ENCODE data around the gene GAD1.

The GAD1 gene

GRCh38 chr2:170813611-170814532 is 2.8 kb upstream of the GAD1 start:
- Histone ChIP-seq H3K4me1 (ENCODE audit: insufficient read depth, insufficient read length) (no peaks in the 10 kb centered on the region), H3K36me3 (ENCODE audit: insufficient read depth, insufficient read length, low read length) (no peaks in the 10 kb centered on the region), H3K4me3 (ENCODE audit: insufficient read length, low read depth) (peak overlapping the region; percentile 48), H3K9ac (ENCODE audit: insufficient read length, low read depth) (peak overlapping the region; percentile 65), H3K9me3 (ENCODE audit: insufficient read depth, low read length) (peaks cover 6% of the 10 kb centered on the region; the same call in 1 of the 2 replicates), H3K27me3 (ENCODE audit: insufficient read depth, insufficient read length) (peaks cover 10% of the 10 kb centered on the region)
- TF ChIP-seq YY1 (IDR thresholded peaks at IDR 0.05; ENCODE audit: insufficient read depth, insufficient read length) (no peak), SUZ12 (IDR thresholded peaks at IDR 0.05; ENCODE audit: extremely low read depth, insufficient read depth, insufficient read length) (no peak), ZNF274 (IDR thresholded peaks at IDR 0.05; ENCODE audit: low read depth, low read length) (no peak)
- peak; percentile 87 for DNase-seq (ENCODE audit: low read depth, low spot score)

DNA sequence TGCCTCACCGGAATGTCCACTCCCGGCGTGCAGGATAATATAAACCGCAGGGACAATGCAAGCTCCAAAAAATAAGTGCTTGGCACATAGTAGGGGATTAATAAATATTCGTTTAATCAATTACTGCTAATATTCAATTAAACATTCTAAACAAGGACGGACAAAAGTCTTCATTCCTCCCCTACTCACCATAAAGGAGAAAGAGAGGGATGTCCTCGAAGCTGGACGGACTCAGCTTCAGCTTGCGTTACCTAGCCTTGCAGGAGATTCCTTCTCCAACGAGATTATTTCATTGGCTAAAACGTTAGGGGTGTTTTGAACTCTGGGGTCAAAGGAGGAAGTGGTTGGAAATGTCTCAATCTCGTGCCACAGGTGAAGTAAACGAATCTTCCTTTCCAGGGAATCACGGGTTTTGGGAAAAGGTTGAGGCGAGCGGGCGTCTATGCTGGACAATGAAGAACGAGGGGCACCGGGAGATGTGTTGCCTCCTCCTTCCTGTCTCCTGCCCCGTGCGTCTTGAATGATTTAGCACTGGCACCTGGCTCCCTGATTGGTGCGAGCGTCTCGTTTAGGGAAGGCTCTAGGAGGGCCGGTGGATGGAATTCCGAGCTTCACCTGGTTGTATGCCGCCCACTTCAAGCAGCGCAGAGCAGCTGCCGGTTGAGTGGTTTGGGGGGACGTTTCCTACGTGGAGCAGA is 2.0 kb upstream of the GAD1 start:
- Histone ChIP-seq H3K4me1 (ENCODE audit: insufficient read depth, insufficient read length) (no peaks in the 10 kb centered on the region), H3K9me3 (ENCODE audit: insufficient read depth, low read length) (peaks cover 6% of the 10 kb centered on the region; the same call in 1 of the 2 replicates), H3K27me3 (ENCODE audit: insufficient read depth, insufficient read length) (peaks cover 17% of the 10 kb centered on the region), H3K4me3 (ENCODE audit: insufficient read length, low read depth) (no peak overlapping the region), H3K9ac (ENCODE audit: insufficient read length, low read depth) (no peak overlapping the region), H3K36me3 (ENCODE audit: insufficient read depth, insufficient read length, low read length) (peaks cover 2% of the 10 kb centered on the region)
- no peak for TF ChIP-seq YY1 (IDR thresholded peaks at IDR 0.05; ENCODE audit: insufficient read depth, insufficient read length)
- no peak for TF ChIP-seq SUZ12 (IDR thresholded peaks at IDR 0.05; ENCODE audit: extremely low read depth, insufficient read depth, insufficient read length)
- TF ChIP-seq ZNF274 (IDR thresholded peaks at IDR 0.05; ENCODE audit: low read depth, low read length): no peak
- no peak for DNase-seq (ENCODE audit: low read depth, low spot score)

DNA sequence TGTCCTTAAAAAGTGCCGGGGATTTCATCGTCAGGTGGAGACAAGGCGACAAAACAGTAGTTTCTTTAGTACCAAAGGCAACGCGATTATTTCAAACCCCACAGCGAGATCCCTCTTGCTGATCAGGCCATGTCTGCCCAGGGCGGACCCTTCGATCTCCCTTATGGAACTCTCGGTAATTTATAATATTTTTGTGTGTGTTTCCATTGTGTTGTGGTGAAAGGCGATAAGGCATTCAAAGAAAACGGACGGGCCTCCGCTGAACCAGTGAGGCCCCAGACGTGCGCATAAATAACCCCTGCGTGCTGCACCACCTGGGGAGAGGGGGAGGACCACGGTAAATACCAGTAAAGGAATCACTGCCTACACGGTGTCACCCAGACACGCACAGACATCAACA is 1.4 kb upstream of the GAD1 start:
- TF ChIP-seq SUZ12 (IDR thresholded peaks at IDR 0.05; ENCODE audit: extremely low read depth, insufficient read depth, insufficient read length) (no peak), ZNF274 (IDR thresholded peaks at IDR 0.05; ENCODE audit: low read depth, low read length) (no peak), YY1 (IDR thresholded peaks at IDR 0.05; ENCODE audit: insufficient read depth, insufficient read length) (no peak)
- peaks cover 19% of the 10 kb centered on the region for H3K27me3 ChIP-seq (ENCODE audit: insufficient read depth, insufficient read length)
- H3K4me3 ChIP-seq (ENCODE audit: insufficient read length, low read depth): no peak overlapping the region

DNA sequence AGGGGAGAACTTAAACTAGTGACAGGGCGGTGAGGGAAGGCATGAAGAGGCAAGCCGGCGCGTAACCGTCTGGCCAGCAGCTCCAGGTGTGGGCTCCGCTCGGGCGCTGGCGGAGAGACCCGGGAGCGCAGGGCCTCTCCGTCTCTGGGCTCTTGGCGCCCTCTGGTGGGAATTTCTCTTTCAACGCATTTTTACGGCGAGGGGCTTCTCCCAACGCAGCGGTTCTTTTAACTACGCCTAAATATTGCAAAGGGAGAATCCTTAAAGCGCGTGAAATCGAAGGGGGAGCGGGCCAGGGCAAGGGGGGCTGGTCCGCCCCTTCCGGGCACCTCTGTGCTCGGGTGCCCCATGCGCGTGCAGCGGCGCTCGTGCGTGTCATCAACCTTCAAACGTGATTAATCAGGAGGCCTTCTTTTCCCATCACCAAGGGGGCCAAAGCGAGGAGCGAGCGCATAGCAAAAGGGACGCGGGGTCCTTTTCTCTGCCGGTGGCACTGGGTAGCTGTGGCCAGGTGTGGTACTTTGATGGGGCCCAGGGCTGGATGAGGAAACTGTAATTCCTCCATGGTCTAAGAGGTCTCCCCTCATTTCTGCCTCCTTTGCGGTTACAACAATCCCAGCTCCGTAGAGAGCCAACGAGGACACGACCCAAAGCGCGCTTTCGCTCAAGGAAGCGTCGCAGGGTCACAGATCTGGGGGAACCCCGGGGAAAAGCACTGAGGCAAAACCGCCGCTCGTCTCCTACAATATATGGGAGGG is 762 bp upstream of the GAD1 start:
- H3K36me3 ChIP-seq (ENCODE audit: insufficient read depth, insufficient read length, low read length): peaks cover 14% of the 10 kb centered on the region
- peaks cover 20% of the 10 kb centered on the region for H3K27me3 ChIP-seq (ENCODE audit: insufficient read depth, insufficient read length)
- no peak for TF ChIP-seq ZNF274 (IDR thresholded peaks at IDR 0.05; ENCODE audit: low read depth, low read length)
- TF ChIP-seq YY1 (IDR thresholded peaks at IDR 0.05; ENCODE audit: insufficient read depth, insufficient read length): no peak
- no peak for TF ChIP-seq SUZ12 (IDR thresholded peaks at IDR 0.05; ENCODE audit: extremely low read depth, insufficient read depth, insufficient read length)
- H3K9me3 ChIP-seq (ENCODE audit: insufficient read depth, low read length): peaks cover 6% of the 10 kb centered on the region; the same call in 1 of the 2 replicates
- no peak for DNase-seq (ENCODE audit: low read depth, low spot score)
- H3K4me1 ChIP-seq (ENCODE audit: insufficient read depth, insufficient read length): peaks cover 3% of the 10 kb centered on the region
- peak overlapping the region; percentile 91 for H3K9ac ChIP-seq (ENCODE audit: insufficient read length, low read depth)
- H3K4me3 ChIP-seq (ENCODE audit: insufficient read length, low read depth): peak overlapping the region; percentile 83

More for the DNA sequence above, 1.4 kb upstream of the GAD1 start:
- Histone ChIP-seq H3K36me3 (ENCODE audit: insufficient read depth, insufficient read length, low read length) (peaks cover 8% of the 10 kb centered on the region), H3K9me3 (ENCODE audit: insufficient read depth, low read length) (peaks cover 6% of the 10 kb centered on the region; the same call in 1 of the 2 replicates), H3K4me1 (ENCODE audit: insufficient read depth, insufficient read length) (peaks cover 3% of the 10 kb centered on the region), H3K9ac (ENCODE audit: insufficient read length, low read depth) (peak overlapping the region; percentile 91)
- no peak for DNase-seq (ENCODE audit: low read depth, low spot score)

GRCh38 chr2:170817093-170818035 is 677 bp downstream of the GAD1 start:
- no peak for TF ChIP-seq SUZ12 (IDR thresholded peaks at IDR 0.05; ENCODE audit: extremely low read depth, insufficient read depth, insufficient read length)
- TF ChIP-seq ZNF274 (IDR thresholded peaks at IDR 0.05; ENCODE audit: low read depth, low read length): no peak
- TF ChIP-seq YY1 (IDR thresholded peaks at IDR 0.05; ENCODE audit: insufficient read depth, insufficient read length): no peak
- H3K4me1 ChIP-seq (ENCODE audit: insufficient read depth, insufficient read length): peaks cover 4% of the 10 kb centered on the region
- H3K9me3 ChIP-seq (ENCODE audit: insufficient read depth, low read length): peaks cover 6% of the 10 kb centered on the region; the same call in 1 of the 2 replicates
- peaks cover 26% of the 10 kb centered on the region for H3K27me3 ChIP-seq (ENCODE audit: insufficient read depth, insufficient read length)
- H3K36me3 ChIP-seq (ENCODE audit: insufficient read depth, insufficient read length, low read length): peaks cover 29% of the 10 kb centered on the region
- peak overlapping the region; percentile 91 for H3K9ac ChIP-seq (ENCODE audit: insufficient read length, low read depth)
- DNase-seq (ENCODE audit: low read depth, low spot score): no peak
- peak overlapping the region; percentile 83 for H3K4me3 ChIP-seq (ENCODE audit: insufficient read length, low read depth)

Data from NT2/D1 (cell line).